ENCODE results near the gene THUMPD3. TPM values are rescaled to one million over a fixed set of nuclear protein-coding genes. Genes with fewer than 3 reads are reported as not detected.
A peak's percentile ranks its signal among the peaks of the same experiment; 100 is the strongest.

The THUMPD3 gene
- total and polyA plus RNA-seq, 2 of the 4 experiments (the other 2 are of a cell fraction), result 28.2 to 43.9 TPM

DNA sequence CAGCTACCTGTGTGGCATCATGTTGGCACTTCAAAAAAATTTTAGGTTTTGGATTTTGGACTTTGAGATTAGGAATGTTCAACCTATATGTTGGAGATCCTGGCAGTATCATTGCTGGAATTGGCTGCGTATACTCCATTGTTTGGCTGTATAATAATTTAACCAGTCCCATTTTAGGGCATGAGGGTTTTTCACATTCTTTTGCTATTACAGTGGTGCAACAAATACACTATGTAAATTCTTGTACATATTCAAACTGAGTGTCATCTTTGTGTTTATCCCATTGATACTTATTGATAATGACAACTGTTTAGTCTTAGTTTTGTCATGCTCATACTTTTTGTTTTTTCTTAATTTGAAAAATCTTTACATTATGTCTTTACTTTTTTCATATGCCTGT lies 6.7 kb downstream of the THUMPD3 start:
- intact Hi-C loops (cut with micrococcal nuclease) (no loop called here), dilution Hi-C loops (cut with HindIII; ENCODE audit: low sequenced_read_pairs, unreplicated experiment) (no loop called here), in situ Hi-C loops (cut with MboI; ENCODE audit: low sequenced_read_pairs) (loop anchor here (25.0 kb wide), 1 partner anchor 293 kb away; no protein-coding TSS in a partner anchor)
- H2BK15ac ChIP-seq (ENCODE audit: low read depth, low read length), result no peak overlapping the region
- no peak overlapping the region for H4K5ac ChIP-seq (ENCODE audit: low read depth, low read length)
- peaks cover 17 to 23% of the 10 kb centered on the region in 2 experiments for H3K79me1 ChIP-seq (ENCODE audit: low read depth in 1 of 2, low read length in 2 of 2)
- H3K14ac ChIP-seq (replicated peaks; ENCODE audit: low read depth, low read length), result no peak overlapping the region
- no peak overlapping the region for H3K4ac ChIP-seq (ENCODE audit: low read depth, low read length)
- ChIA-PET POLR2A (ENCODE audit: unreplicated experiment) (no interaction called here), CTCF (interaction anchor here (0.6 kb wide), 1 partner anchor 31 kb away, joined by 3 read pairs; no protein-coding TSS in a partner anchor)
- no peak overlapping the region for H3K27ac ChIP-seq (ENCODE audit: insufficient read depth, low read length)
- H3K9me3 ChIP-seq (ENCODE audit: control insufficient read depth, insufficient read depth, low read length), result no peaks in the 10 kb centered on the region
- no peak overlapping the region for H3K18ac ChIP-seq (ENCODE audit: low read depth, low read length)
- H2AFZ ChIP-seq (replicated peaks; ENCODE audit: low read length, poor library complexity), result no peak overlapping the region
- H3K4me3 ChIP-seq (ENCODE audit: insufficient read depth, low read depth, low read length), result no peak overlapping the region
- no peak overlapping the region for H3K9ac ChIP-seq (ENCODE audit: low read depth, low read length)
- no peak overlapping the region for H4K91ac ChIP-seq (ENCODE audit: insufficient read depth, low read depth, low read length)
- H2BK120ac ChIP-seq (ENCODE audit: low read depth, low read length), result no peak overlapping the region
- BruUV-seq (replicated peaks), result no TSS peak
- no peak overlapping the region; the same call in 1 of the 2 replicates for H3K56ac ChIP-seq (ENCODE audit: extremely low read depth, insufficient read depth, low read length)
- no peak overlapping the region for H4K8ac ChIP-seq (ENCODE audit: low read depth in 2 of 2, low read length in 2 of 2)
- no peak for TF ChIP-seq MXI1 (IDR thresholded peaks at IDR 0.05; ENCODE audit: borderline replicate concordance, low read depth, low read length)
- TF ChIP-seq, protein P1, sequence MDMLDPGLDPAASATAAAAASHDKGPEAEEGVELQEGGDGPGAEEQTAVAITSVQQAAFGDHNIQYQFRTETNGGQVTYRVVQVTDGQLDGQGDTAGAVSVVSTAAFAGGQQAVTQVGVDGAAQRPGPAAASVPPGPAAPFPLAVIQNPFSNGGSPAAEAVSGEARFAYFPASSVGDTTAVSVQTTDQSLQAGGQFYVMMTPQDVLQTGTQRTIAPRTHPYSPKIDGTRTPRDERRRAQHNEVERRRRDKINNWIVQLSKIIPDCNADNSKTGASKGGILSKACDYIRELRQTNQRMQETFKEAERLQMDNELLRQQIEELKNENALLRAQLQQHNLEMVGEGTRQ (IDR thresholded peaks at IDR 0.05; ENCODE audit: low read depth, low read length), result no peak
- TF ChIP-seq RCOR1 (IDR thresholded peaks at IDR 0.05; ENCODE audit: insufficient replicate concordance, low read length), result no peak
- no peak for TF ChIP-seq BHLHE40 (IDR thresholded peaks at IDR 0.05; ENCODE audit: low read depth, low read length)
- TF ChIP-seq MAFK (IDR thresholded peaks at IDR 0.05; ENCODE audit: low read depth, low read length), result no peak
- no peak for TF ChIP-seq CEBPB (IDR thresholded peaks at IDR 0.05; ENCODE audit: low read depth, low read length)
- TF ChIP-seq MAZ (IDR thresholded peaks at IDR 0.05; ENCODE audit: borderline replicate concordance, low read depth, low read length), result no peak
- TF ChIP-seq RFX5 (IDR thresholded peaks at IDR 0.05; ENCODE audit: low read depth, low read length), result no peak
- TF ChIP-seq, protein P2, sequence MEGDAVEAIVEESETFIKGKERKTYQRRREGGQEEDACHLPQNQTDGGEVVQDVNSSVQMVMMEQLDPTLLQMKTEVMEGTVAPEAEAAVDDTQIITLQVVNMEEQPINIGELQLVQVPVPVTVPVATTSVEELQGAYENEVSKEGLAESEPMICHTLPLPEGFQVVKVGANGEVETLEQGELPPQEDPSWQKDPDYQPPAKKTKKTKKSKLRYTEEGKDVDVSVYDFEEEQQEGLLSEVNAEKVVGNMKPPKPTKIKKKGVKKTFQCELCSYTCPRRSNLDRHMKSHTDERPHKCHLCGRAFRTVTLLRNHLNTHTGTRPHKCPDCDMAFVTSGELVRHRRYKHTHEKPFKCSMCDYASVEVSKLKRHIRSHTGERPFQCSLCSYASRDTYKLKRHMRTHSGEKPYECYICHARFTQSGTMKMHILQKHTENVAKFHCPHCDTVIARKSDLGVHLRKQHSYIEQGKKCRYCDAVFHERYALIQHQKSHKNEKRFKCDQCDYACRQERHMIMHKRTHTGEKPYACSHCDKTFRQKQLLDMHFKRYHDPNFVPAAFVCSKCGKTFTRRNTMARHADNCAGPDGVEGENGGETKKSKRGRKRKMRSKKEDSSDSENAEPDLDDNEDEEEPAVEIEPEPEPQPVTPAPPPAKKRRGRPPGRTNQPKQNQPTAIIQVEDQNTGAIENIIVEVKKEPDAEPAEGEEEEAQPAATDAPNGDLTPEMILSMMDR (conservative IDR thresholded peaks at IDR 0.05; ENCODE audit: low read depth, low read length), result no peak
- no peak for TF ChIP-seq RAD21 (IDR thresholded peaks at IDR 0.05; ENCODE audit: low read length)
- TF ChIP-seq ELK1 (IDR thresholded peaks at IDR 0.05; ENCODE audit: borderline replicate concordance, low read depth, low read length), result no peak
- TF ChIP-seq SMC3 (IDR thresholded peaks at IDR 0.05; ENCODE audit: low read depth, low read length), result no peak
- TF ChIP-seq FOS (IDR thresholded peaks at IDR 0.05; ENCODE audit: low read depth, low read length), result no peak
- TF ChIP-seq POLR2A (IDR thresholded peaks at IDR 0.05; ENCODE audit: low read depth, low read length), result no peak
- TF ChIP-seq NFE2L2 (IDR thresholded peaks at IDR 0.05; ENCODE audit: low read depth, low read length), result no peak
- TF ChIP-seq CHD1 (IDR thresholded peaks at IDR 0.05; ENCODE audit: low read depth, low read length), result no peak
- no peak overlapping the region for H3K4me2 ChIP-seq (ENCODE audit: low read depth, low read length)
- no peaks in the 10 kb centered on the region for H3K27me3 ChIP-seq (ENCODE audit: control insufficient read depth, insufficient read depth, low read length)
- H2AK9ac ChIP-seq (replicated peaks; ENCODE audit: low read depth, low read length, poor library complexity), result no peak overlapping the region
- WGBS, 2 experiments (ENCODE audit: extremely low coverage in 2 of 2, insufficient read length in 1 of 2), result no CpG with 5 or more reads among the region's 1 CpG
- no peaks in the 10 kb centered on the region for H4K20me1 ChIP-seq (ENCODE audit: insufficient read depth, low read length)
- no peak overlapping the region for H2BK5ac ChIP-seq (ENCODE audit: low read depth, low read length, poor library complexity, severe bottlenecking)
- H3K9me1 ChIP-seq (ENCODE audit: insufficient read depth, low read length), result no peaks in the 10 kb centered on the region
- no peak overlapping the region for H2BK20ac ChIP-seq (ENCODE audit: low read depth, low read length)
- no peaks in the 10 kb centered on the region for H3K4me1 ChIP-seq (ENCODE audit: control insufficient read depth, insufficient read depth, low read length)
- peaks cover 42% of the 10 kb centered on the region for H3K36me3 ChIP-seq (ENCODE audit: control insufficient read depth, insufficient read depth, low read length)
- no peak overlapping the region for H3K23ac ChIP-seq (ENCODE audit: low read depth, low read length)
- no peak for DNase-seq
- peak; percentile 72 for ATAC-seq (ENCODE audit: low read depth)
- no peak overlapping the region for H2AK5ac ChIP-seq (ENCODE audit: low read depth, low read length)

Measured in IMR-90 (cell line).